MM.1S (cell line): Measurements from ENCODE around the gene CCDC192.

Experiments
- DNase-seq: peaks from one replicate; pipeline ENCODE4 v3.0.0-alpha.2; 2015
- H2AFZ ChIP-seq: fragments of 300-600 bp; sonication (generic); 2 replicates; pipeline ENCODE4 v1.6.0; 2016; ENCODE audit warnings: antibody characterized with exemption, low read length
- H3F3A ChIP-seq: fragments of 300-600 bp; sonication (generic); 2 replicates; pipeline ENCODE4 v1.6.1; 2016; ENCODE audit warnings: mild to moderate bottlenecking, antibody characterized with exemption, low read length, moderate library complexity, mixed read lengths; ENCODE audit not compliant: insufficient read depth
- H3K27ac ChIP-seq: fragments of 300-600 bp; sonication (generic); 2 replicates; pipeline ENCODE4 v1.5.1; 2016; ENCODE audit warnings: mild to moderate bottlenecking, low read length
- H3K27me3 ChIP-seq: fragments of 300-600 bp; sonication (generic); replicated peaks from 2 replicates; pipeline ENCODE4 v1.6.0; 2016; ENCODE audit warnings: low read length; ENCODE audit not compliant: insufficient read depth
- H3K36me3 ChIP-seq: fragments of 300-600 bp; sonication (generic); replicated peaks from 2 replicates; pipeline ENCODE4 v1.6.1; 2016; ENCODE audit warnings: mild to moderate bottlenecking, low read length, mixed read lengths; ENCODE audit not compliant: insufficient read depth
- H3K4me1 ChIP-seq: fragments of 300-600 bp; sonication (generic); 2 replicates; pipeline ENCODE4 v1.6.1; 2016; ENCODE audit warnings: low read length, mixed read lengths
- H3K4me2 ChIP-seq: fragments of 300-600 bp; sonication (generic); 2 replicates; pipeline ENCODE4 v1.6.0; 2016; ENCODE audit warnings: low read depth, low read length
- H3K4me3 ChIP-seq: fragments of 300-600 bp; sonication (generic); 2 replicates; pipeline ENCODE4 v1.5.1; 2016; ENCODE audit warnings: low read length, mixed read lengths
- H3K79me2 ChIP-seq: fragments of 300-600 bp; sonication (generic); 2 replicates; pipeline ENCODE4 v1.6.1; 2016; ENCODE audit warnings: mixed run types, low read length, mixed read lengths
- H3K9ac ChIP-seq: fragments of 300-600 bp; sonication (generic); 2 replicates; pipeline ENCODE4 v1.6.1; 2016; ENCODE audit warnings: low read length, mixed read lengths
- H3K9me2 ChIP-seq: fragments of 300-600 bp; sonication (generic); replicated peaks from 2 replicates; pipeline ENCODE4 v1.6.1; 2016; ENCODE audit warnings: mild to moderate bottlenecking, low read length, mixed read lengths; ENCODE audit not compliant: insufficient read depth
- H3K9me3 ChIP-seq: fragments of 300-600 bp; sonication (generic); replicated peaks from 2 replicates; pipeline ENCODE4 v1.6.1; 2016; ENCODE audit warnings: mild to moderate bottlenecking, low read length, mixed read lengths; ENCODE audit not compliant: insufficient read depth
- H4K20me1 ChIP-seq: fragments of 300-600 bp; sonication (generic); 2 replicates; pipeline ENCODE4 v1.6.1; 2016; ENCODE audit warnings: mild to moderate bottlenecking, low read length, moderate library complexity, mixed read lengths; ENCODE audit not compliant: insufficient read depth
- CTCF ChIP-seq: fragments of 300-600 bp; sonication (generic); IDR thresholded peaks from 2 replicates; pipeline ENCODE4 v1.5.1; 2016; ENCODE audit warnings: antibody characterized with exemption, low read length, mixed read lengths
- EZH2 ChIP-seq: fragments of 300-600 bp; sonication (generic); optimal IDR thresholded peaks from 2 replicates; pipeline ENCODE3; 2017; ENCODE audit warnings: low read depth, mild to moderate bottlenecking, antibody characterized with exemption, low read length, mixed read lengths
- EZH2phosphoT487 ChIP-seq: fragments of 300-600 bp; sonication (generic); IDR thresholded peaks from 2 replicates; pipeline ENCODE4 v1.6.1; 2018; ENCODE audit warnings: antibody characterized with exemption, low read length

The CCDC192 gene

GRCh38 chr5:127875235-127876021 is 172.2 kb downstream of the CCDC192 start:
- H3K36me3 ChIP-seq = no peaks in the 10 kb centered on the region
- H4K20me1 ChIP-seq = no peaks in the 10 kb centered on the region
- no peaks in the 10 kb centered on the region for H3K27me3 ChIP-seq
- H3K4me1 ChIP-seq = peaks cover 7% of the 10 kb centered on the region; the same call in 1 of the 2 replicates
- no peaks in the 10 kb centered on the region for H3K79me2 ChIP-seq
- peak; percentile 90 for DNase-seq
- no peak overlapping the region for H3K9ac ChIP-seq
- H3K4me3 ChIP-seq = peak overlapping the region; percentile 6; the same call in 1 of the 2 replicates
- no peaks in the 10 kb centered on the region for H3K9me3 ChIP-seq
- TF ChIP-seq EZH2phosphoT487 (no peak), CTCF (peak; percentile 58), EZH2 (no peak)
- peak overlapping the region; percentile 40 for H3K4me2 ChIP-seq
- no peaks in the 10 kb centered on the region for H3F3A ChIP-seq
- H2AFZ ChIP-seq = no peak overlapping the region
- H3K9me2 ChIP-seq = no peaks in the 10 kb centered on the region
- H3K27ac ChIP-seq = peak overlapping the region; percentile 1; the same call in 1 of the 2 replicates

GRCh38 chr5:127876384-127876783 is 173.2 kb downstream of the CCDC192 start:
- no peak overlapping the region for H2AFZ ChIP-seq
- H3K4me1 ChIP-seq = peaks cover 7% of the 10 kb centered on the region; the same call in 1 of the 2 replicates
- H3K79me2 ChIP-seq = no peaks in the 10 kb centered on the region
- peak overlapping the region; percentile 40; the same call in 1 of the 2 replicates for H3K4me2 ChIP-seq
- TF ChIP-seq CTCF (no peak), EZH2phosphoT487 (no peak), EZH2 (no peak)
- H3K36me3 ChIP-seq = no peaks in the 10 kb centered on the region
- H3K9ac ChIP-seq = no peak overlapping the region
- H4K20me1 ChIP-seq = no peaks in the 10 kb centered on the region
- H3K27ac ChIP-seq = no peak overlapping the region
- no peaks in the 10 kb centered on the region for H3K9me3 ChIP-seq
- no peaks in the 10 kb centered on the region for H3K27me3 ChIP-seq
- no peaks in the 10 kb centered on the region for H3F3A ChIP-seq
- DNase-seq = no peak
- no peak overlapping the region for H3K4me3 ChIP-seq
- H3K9me2 ChIP-seq = no peaks in the 10 kb centered on the region

GRCh38 chr5:127878174-127878750 is 175.1 kb downstream of the CCDC192 start:
- Histone ChIP-seq H3K27me3 (no peaks in the 10 kb centered on the region), H3F3A (no peaks in the 10 kb centered on the region), H3K4me2 (no peak overlapping the region), H3K79me2 (no peaks in the 10 kb centered on the region), H3K27ac (no peak overlapping the region), H3K36me3 (no peaks in the 10 kb centered on the region), H2AFZ (no peak overlapping the region), H3K9me2 (no peaks in the 10 kb centered on the region), H3K9me3 (no peaks in the 10 kb centered on the region), H3K4me1 (peaks cover 7% of the 10 kb centered on the region; the same call in 1 of the 2 replicates), H4K20me1 (no peaks in the 10 kb centered on the region), H3K4me3 (no peak overlapping the region), H3K9ac (no peak overlapping the region)
- DNase-seq = peak; percentile 19
- TF ChIP-seq EZH2 (no peak), CTCF (peak; percentile 47)
